Inferior parietal cortex (tissue), 1 donor: ENCODE measurements around the gene MEOX1.
A peak's percentile ranks its signal among the peaks of the same experiment; 100 is the strongest.
"Not testable (repeated sequence)": the region's sequence is repeated elsewhere in the genome, so short reads cannot be mapped to it uniquely, and the experiment has no call there.

ENCODE experiments used
- DNase-seq: peaks from one replicate; pipeline ENCODE4 v3.0.0-alpha.2; 2016; ENCODE audit errors: extremely low spot score

Gene MEOX1

DNA sequence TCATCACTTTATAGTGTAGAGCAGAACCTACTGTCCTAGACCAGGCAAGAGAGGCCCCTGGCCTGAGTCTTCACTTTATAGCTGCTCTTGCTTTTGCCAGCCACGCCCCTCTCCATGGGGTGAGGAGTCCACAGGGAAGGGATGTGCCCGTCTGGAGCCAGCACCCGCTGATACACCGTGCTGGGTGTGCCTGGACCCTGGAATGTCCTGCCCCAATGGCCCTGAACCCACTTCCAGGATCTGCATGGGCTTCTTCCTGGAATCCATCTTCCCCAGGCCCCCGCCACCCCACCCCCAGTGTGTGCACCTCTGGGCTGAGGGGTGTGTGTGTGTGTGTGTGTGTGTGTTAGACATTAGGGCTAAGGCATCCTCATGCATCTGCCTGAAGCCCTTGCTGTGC is 44.9 kb downstream of the MEOX1 start:
- no peak for DNase-seq

DNA sequence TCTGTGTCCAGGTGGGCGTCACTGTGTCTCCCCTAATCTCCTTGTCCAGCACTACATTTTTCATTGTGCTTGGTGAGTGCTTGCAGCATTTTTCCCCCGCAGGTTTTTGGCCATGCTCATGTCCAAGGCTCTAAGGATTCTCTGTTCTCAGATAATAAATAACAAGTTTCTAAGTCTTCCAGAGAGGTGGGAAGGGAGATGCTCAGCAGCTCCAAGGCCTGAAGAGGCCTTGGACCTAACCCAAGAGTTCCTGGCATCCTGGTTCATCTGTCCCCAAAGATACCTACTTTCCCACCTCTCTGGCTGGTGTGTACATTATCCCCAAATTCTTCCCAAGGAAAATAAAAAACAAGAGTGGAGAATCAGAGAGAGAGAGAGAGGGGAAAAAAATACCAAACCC is 45.3 kb downstream of the MEOX1 start:
- DNase-seq, result no peak

DNA sequence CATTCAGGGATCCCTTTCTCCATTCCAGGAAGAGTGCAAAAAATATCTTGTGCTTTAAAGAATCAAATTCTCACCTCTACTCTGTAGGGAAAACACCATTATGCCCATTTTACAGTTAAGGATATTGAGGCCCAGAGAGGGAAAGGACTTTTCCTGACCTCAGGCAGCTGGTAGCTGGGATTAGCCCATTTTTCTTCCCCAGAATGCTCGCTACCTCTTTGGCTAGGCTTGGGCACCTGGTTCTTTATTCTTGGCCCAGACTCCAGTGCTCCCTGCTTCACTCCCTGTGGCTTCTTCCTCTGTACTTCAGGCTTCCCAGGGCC is 45.7 kb downstream of the MEOX1 start:
- DNase-seq, result no peak

DNA sequence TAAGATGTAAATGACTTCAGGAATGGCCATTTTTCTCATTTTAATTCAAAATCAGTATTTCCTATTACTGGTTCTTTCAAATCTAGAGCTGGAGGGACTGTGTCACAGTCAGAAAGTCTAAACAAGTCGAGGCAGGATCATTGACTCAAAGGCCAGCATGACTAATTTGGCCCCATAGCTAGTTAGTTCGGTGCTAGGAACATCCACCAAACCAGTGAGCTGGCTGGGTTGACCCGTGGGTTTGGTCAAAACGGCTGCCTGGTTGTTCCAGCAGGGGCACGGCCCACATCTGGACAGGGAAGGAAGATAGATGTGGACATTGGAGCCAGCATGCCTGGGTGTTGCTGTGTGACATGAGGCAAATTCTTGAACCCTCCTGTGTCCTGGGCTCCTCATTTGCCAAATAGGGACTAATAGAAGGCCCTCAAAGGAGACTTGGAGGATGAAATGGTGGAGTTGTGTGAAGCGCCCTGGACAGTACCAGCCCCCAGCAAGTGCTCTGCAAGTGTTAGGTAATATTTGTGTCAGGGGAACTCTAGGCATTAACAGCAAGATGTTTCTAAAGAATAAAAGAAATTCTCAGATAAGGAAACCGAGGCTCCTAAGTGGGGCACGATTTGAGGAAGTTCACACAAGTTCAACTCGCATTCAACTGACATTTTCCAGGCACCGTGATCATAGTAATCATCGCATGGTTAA is 46.2 kb downstream of the MEOX1 start:
- no peak for DNase-seq

DNA sequence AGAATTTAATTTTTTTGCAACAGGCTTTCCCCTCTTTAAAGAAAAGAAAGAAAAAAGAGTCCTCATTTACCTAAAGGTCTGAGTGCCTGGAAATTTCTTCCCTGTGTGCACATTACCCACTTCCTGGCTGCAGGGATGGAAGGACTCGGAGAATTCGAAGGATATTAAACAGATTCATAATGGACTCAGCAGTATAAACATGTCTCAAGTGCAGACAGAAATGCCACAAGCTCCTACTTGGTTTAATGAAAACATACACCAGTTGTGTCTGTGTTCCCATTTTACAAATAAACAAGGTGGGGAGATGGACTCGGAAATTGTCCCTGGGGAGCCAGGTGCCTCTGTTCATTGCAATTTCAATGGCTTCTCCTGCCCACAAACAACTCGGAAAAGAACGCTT is 47.2 kb downstream of the MEOX1 start:
- no peak for DNase-seq

DNA sequence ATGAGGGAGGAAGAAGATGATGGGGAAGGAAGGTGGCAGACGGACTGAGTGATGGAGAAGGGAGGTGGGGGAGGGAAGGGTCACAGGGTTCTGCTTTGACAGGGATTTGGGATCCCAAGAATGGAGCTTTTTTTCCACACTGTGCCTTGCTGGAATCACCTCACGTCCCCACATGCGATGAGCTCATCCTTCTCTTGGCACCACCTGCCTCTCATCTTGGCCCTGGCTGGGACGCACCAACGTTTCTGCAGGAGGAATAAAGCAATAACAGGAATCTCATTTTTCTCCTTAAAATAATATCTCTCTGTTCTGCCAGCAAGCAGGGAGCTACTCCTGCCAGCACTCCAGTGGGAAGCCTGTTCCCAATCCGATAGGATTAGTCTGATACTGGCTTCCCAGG is 47.8 kb downstream of the MEOX1 start:
- peak; percentile 4 for DNase-seq

DNA sequence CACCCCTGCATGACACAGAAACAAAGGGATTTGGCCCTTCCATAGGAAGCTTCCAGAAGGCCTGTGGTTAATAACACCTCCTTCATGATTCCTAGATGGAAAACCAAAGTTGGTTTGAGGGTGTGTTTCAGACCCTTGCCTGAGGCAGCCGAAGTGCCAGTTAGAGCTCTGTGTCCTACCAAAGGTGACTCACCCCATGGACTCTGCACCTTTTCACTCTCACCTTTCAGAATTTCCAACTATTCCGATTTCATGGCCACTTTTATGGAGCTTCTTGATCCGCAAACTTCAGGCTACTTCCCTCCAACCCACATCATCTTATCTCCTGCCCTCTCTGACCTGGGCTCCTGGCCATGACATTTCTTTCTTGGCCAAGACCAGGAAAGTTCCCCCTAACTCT is 49.2 kb downstream of the MEOX1 start:
- no peak for DNase-seq

DNA sequence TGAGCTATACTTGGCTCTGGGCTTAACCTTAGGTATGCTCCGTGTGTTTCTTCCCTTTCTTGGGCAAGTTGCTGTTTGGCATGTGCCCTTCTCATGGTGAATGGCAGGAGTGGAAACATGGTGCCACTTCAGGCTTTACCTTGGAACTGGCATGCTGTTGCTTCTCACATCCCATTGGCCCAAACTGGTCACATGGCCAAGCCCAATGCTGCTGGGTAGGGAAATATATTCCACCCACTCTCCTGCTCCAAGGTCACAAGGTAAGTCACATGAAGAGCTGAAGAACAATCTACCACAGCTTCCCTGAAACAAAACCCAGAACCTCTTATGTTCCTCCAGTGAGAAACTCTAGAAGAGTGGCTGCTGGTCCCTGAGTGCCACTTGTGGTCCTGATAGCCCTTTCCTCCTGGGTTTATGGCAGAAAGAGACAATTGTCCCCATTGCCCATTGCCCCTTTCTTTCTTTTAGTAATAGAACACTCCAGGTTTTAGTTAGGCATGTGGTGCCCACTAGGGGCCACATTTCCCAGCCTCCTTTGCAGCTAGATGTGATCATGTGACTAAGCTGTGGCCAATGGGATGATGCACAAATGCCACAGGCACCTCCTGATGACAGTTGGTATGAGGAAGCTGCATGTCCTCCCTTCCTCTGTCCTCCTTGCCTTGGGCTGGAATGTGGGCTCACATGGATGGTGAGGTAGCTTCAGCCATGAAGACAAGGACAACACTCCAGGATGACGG is 50.3 kb downstream of the MEOX1 start:
- DNase-seq, result no peak

DNA sequence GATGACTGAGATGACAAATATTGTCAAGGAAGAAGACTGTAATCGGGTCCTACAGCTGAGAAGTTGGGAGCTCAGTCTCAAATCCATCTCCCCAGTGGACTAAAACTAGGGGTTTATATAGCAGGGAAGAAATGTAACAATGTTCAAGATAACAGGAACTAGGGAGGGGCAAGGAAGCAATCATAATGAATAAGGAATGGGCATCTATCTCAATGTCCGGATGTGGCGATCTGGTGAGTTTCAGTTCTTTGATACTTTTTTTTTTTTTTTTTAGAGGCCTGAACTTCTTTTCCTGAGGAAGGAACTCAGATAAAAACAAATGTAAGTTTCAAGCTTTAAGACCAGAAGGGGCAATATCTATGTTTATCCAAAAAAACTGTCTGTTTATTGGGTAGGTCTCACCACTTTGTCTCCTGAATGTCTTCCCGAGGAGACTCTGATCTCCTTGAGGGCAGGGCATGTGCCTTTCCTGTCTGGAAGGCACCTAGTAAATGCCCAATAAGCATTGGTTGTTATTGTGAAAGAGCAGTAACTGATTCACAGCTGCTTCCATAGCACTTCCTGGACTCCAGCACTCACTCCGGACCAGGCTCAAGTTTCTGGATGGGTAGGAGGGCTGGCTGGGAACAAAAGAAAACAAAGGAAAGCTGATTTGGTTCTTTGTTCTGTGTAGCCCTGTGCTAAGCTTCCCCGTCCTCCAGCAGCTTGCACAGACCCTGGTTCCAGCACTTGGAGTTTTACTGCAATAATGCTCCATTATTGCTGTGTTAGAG is 51.9 kb downstream of the MEOX1 start:
- no peak for DNase-seq

DNA sequence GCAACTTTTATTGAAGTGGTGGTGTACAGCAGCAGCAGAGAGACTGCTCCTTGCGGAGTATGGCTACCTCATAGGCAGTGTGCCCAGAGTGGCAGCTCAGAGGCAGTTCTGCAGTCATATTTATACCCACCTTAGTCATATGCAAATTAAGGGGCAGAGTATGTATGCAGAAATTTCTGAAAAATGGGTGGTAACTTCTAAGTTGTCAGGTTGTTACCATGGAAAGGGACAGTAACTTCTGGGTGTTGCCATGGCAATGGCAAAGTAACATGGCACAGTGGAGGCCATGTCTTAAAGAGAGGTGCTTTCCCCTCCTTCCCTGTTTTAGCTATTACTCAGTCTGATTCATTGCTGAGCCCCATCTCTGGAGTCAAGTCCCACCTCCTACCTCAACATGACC is 53.4 kb downstream of the MEOX1 start:
- peak; percentile 3 for DNase-seq

DNA sequence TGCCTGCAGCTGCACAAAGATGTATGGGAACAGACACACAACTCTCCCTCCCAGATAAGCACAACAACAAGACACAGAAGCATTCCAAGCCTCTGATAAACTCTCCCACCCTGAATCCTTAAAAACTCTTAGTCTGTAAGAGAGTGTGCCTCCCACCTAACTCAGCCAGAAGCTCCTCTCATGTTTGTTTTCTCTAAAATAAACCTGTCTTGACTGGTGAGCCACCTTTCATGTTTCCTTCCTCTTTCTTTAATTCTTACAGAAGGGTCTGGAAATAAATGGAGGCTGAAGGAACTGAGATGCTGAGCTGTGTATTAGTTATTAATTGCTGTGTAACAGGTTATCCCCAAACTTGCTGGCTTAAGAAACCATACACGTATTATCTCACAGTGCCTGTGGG is 57.2 kb downstream of the MEOX1 start:
- DNase-seq, result no peak

DNA sequence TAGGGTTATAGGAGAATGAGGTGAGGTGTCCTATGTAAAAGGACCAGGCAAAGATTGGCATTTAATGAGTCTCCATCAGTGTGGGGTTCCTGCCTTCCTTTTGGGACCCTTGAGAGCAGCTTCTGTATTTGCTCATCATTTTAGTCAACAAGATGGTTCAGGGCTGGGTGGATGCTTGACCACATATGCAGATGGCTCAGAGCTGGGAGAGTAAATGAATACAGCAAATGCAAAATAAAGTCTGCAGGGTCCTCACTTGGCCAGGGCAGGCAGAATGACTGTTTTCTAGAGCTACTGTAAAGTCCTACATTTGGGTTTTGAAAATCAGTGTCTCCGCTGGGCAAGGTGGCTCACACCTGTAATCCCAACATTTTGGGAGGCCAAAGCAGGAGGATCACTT is 58.4 kb downstream of the MEOX1 start:
- DNase-seq, result no peak

DNA sequence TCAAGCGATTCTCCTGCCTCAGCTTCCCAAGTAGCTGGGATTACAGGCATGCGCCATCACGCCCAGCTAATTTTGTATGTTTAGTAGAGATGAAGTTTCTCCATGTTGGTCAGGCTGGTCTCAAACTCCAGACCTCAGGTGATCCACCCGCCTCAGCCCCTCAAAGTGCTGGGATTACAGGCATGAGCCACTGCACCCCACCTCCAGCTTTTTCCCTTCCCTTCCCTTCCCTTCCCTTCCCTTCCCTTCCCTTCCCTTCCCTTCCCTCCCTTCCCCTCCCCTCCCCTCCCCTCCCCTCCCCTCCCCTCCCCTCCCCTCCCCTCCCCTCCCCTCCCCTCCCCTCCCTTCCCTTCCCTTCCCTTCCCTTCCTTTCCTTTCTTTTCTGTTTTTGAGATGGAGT is 59.2 kb downstream of the MEOX1 start:
- DNase-seq, result not testable (repeated sequence)

DNA sequence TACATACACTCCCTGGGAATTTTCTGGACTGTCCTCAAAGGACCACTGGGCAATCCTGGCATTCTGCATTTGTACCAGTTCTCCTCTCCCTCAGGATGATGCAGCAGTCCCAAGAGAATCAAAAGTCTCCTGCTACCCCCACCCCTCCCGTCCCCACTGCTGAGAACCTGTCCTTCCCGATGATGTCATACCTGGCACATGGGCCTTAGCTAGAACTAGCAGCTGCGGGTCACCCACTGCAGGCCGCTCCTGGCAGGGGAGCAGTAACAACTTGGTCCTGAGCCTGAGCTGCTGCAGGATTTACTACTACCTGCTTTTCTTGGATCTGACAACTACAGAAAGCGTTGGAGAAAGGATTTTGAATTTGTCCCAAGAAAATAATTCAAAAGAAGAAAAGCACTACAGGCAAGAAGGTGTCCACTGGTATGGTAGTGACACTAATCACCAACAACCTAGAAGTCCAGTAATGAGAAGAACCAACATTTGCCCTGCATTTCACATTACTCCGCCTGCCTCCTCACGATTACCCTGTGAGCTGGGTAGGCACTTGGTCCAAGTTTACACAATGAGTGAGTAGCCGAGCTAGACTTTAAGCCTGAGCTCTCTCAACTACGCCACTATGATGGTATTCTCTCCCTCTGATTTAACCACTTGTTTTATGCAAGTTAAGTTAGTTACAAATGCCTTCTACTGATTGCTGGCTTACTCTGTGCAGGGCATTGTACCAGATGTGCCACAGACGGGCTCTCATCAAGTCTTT is 60.3 kb downstream of the MEOX1 start:
- DNase-seq, result no peak

DNA sequence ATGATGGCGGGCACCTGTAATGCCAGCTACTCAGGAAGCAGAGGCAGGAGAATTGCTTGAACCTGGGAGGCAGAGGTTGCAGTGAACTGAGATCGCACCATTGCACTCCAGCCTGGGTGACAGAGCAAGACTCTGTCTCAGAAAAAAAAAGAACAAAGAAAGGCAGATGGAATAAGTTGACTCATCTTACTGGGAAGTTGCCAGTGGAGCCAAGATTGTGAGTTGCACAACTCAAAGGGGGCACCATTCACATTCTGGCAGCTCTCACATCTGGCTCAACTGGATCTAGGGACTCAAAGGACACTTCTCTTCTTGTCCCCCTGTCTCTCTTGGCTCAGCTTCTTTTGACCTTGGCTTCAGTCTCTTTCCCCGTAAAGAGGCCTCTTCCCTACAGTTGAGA is 61.9 kb downstream of the MEOX1 start:
- no peak for DNase-seq

DNA sequence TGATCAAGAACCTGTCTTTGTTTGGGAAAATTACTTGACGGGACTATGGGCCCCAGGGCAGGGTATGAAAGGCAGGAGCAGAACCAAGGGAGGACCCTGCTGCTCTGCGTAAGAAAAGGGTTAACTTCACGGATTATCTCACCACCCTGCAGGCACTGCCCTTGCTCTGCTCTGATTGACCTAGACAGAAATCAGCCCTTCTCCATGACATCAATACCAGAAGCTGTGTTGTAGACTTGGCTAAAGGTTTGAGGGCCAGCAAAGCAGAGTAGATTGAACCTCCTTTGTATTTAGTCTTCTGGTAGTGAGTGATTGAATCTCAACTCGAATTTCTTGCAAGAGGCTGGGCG is 62.7 kb downstream of the MEOX1 start:
- DNase-seq, result no peak

DNA sequence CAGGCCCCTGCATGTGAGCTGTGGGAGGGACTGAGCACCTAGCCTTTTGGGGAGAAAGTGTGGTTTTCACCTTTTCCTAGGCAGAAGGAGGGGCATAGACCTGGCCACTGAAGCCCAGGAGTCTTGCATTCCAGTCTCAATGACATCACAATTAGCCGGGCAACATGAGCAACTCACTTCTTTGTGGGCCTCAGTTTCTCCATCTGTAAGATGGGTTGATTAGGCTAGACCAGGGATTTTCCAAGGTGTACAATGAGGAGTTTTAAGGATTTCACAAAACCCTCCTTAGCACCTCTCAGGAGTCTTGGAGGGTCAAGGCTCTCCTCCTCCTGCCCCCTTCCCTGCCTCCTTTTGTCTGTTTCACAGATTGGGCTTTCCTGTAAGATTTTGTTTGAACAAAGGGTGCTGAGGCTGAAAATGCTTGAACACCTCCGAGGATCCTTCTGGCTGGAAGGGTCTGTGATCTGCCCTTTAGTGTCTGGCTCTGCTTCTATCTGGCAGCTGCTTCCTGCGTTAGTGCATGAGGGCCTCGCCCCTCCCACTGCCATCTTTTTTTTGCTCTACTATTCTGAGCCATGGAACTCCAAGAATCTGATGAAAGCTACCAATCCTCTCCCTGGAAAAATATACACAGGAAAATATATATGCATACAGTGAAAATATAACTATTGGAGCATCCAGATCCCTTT is 63.2 kb downstream of the MEOX1 start:
- DNase-seq, result no peak

DNA sequence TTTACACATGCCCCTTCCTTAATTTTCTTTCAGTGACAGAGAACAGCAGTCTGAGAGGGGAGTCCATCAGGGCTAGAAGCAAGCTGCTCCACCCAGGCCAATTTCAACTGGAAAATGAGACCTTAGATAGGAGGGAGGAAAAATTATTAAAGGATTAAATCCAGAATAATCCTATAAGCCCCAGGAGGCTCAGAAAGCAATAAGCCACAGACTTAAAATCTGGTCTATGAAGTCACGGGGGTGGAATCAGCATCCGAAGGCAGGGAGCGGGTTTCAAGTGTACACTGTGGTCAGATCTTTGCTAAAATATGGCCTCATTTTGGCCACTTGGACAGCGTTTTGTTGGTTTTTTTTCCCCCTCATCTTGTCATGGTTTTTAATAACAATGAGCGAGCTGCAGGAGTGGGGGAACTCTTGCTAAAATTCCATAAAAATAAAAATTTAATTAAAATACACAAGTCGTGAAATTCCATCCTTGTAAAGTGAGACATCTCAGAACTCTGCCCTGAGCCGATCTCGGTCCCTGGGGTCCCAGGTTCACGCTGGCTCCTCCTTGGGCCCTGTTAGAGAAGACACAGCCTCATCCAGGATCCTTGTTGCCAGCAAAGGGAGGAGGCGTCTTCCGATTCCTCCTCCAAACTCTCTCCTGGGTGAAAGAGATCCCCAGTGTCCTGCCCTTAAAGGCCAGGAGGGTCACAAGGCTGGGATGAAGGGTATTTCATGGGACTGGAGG is 63.9 kb downstream of the MEOX1 start:
- DNase-seq, result no peak

DNA sequence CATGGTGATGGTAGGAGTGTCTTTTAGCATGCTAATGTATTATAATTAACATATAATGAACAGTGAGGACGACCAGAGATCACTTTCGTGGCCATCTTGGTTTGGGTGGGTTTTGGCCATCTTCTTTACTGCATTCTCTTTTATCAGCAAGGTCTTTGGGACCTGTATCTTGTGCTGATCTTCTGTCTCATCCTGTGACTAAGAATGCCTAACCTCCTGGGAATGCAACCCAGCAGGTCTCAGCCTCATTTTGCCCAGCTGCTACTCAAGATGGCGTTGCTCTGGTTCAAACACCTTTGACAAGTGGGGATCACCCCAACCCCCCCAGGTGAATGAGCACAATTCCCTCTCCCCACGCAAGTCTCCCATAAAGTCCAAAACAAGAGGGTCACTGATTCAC is 66.3 kb downstream of the MEOX1 start:
- DNase-seq, result no peak

DNA sequence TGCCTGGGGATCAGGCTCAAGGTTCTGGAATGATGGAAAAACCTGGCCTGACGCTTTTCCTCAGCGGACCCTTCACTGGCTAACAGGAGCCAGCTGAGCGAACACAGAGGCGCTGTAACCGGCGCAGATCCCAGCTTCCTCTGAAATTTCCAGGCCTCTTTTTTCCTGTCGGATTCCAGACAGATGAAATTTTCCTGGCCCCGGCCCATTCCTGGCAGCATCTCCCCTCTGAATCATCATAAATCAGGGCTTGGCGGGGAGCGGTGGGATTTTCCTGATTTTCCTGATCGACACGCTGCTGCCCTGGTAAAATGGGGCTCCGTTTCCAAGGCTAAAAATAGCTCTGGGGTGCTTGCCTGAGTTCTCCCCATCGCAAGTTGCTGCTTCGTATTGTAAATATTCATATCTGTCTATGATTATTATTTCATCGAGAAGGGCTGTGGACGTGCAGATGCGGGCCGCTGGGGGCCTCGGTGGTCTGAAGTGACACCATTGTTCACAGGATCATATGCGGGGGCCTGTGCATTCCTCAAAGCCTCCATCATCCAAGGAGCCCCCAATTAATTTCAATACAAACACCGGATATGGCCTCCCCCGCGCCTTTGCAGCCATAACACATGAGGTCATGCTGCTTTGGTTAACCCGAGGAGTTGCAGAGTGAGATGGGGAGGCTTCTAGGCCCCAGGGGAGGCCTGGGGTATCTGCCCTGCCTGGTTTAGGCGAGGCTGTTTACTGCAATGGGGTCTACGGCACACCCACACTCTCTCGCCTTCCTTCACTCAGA is 69.8 kb downstream of the MEOX1 start:
- no peak for DNase-seq
